GM21619 (cell line): Measurements from ENCODE around the gene PHYHIPL.
"Not testable (repeated sequence)": the region's sequence is repeated elsewhere in the genome, so short reads cannot be mapped to it uniquely, and the experiment has no call there.

Experiments used
- ATAC-seq: cut with Tn5 transposase; IDR thresholded peaks from one replicate; pipeline ENCODE4 v1.9.1; 2021; ENCODE audit not compliant: unreplicated experiment

Gene PHYHIPL

DNA sequence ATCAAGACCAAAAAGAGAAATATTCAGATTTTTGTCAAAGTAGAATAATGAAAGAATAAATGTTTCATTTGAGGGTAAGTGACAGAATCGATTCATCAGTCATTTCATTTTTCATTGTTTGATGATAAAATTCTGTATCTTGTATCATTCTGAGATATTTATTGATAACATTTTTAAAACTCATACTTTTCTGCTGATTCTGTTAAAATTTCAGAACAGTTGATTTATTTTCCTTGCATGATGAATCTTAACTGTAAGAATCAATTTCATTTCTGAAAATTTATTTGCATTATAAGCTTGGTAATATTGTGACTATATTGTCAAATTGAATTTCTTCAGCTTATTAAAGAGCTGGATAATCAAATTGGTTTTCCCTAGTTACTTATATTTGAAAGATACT lies 13.9 kb downstream of the PHYHIPL start:
- no peak for ATAC-seq

DNA sequence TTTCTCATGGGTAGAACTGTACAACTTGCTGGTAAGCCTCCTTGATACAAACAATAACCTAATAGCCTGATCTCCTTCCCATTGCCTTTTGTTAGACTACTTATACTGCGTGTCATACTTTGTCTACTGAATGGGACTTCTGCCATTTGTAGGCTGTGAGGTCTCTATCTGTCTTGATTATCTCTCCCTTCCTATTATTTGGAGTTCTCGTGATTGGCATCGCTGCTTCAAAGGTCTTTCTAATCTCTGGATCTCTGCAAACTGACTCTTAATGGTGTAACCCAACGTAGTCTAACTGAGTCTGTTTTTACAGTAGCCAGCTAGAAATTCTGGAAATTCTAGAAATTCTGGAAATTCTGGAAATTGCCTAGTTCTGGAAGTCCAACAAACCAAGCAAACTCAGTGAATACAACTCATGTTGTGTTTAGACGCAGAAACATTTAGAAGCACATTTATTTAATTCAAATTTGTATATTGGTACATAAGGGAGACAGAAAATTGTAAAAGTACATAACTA lies 29.8 kb downstream of the PHYHIPL start:
- no peak for ATAC-seq

DNA sequence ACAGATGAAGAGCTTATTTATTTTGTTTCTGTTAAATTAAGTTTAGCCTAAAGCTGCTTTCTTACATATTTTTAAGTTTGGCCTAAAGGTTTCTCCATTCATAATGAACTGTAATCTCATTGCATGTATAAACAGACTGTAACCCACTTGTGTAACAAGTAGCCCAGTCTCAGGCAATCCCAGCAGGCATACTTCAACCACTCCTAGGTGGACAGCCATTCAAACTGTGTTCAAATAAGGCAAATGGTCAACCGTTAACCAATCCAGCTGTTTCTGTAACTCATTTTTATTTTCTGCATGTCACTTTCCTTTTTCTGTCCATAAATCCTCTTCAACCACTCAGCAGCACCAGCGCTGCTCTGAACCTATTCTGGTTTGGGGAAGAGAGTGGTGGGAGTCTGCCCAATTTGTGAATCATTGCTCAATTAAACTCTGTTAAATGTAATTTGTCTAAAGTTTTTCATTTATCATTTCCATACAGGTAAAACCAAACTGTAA lies 35.9 kb downstream of the PHYHIPL start:
- no peak for ATAC-seq

DNA sequence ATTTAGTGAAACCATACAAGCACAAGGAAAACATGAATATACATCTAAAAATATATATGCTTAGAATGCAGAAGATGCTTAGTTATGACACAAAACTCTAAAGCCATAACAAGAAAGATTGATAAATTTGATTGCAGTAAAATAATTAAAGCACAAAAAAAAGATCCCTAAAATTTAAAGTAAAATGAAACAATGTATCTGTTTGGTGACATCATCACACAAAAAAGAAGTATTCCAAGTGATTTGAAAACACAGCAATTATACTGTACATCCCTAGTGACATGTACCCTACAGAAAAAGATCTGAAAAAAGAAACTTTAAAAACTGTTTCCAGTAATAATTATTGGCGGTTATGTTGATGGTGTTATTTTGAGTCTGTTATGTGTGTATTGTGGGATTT lies 37.7 kb downstream of the PHYHIPL start:
- no peak for ATAC-seq

DNA sequence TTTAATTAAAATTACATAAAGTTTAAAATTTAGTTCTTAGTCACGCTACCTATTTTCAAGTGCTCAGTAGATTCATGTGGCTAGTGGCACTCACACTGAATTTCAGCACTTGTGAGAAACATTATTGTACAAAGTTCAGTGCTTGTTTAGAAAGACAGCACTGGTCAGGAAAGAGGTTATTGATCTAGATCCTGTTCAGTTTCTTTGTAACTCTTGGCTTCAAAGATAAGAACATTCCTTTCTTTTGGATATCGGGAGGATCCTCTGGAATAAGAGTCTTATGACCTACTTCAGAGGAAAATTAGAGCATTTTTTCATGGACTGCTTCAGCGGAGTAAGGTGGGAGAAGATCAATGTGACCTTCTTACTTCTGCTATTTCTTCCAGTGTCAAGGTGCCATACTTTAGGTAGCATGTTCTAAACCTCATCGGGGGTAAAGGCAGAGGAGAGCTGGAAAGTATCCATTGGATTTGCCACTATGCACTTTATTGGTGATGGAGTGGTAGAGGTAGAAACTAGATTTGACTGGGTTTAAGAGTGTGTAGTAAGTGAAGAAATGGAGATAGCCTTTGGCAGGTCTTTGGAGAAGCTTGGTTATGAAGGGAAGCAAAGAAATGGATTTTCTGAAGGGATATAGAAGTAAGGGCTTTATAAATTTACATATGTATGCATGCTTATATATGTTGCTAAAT lies 39.9 kb downstream of the PHYHIPL start:
- no peak for ATAC-seq

- no peak for ATAC-seq
Measured at GRCh38 chr10:59222788-59223187, 46.3 kb downstream of the PHYHIPL start.

- ATAC-seq = not testable (repeated sequence)
Measured at GRCh38 chr10:59223597-59223996, 47.2 kb downstream of the PHYHIPL start.

DNA sequence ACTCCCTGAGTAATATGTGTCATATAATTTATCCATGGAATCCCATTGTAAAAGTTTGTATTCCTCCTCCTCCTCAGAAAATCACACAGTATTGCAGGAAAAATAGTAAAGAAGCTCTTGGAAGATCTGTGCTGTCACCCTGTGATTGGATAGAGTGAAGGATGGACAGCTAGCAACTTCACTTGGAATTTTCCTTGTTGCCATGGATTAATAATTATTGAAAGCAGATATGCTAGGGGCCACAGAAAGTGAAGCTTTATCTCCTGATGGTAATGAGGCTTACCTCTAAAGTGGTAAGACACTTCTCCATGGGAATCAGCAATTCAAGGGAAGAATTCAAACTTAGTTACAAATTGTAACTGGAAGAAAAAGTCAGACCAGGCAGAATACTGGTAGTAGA lies 48.8 kb downstream of the PHYHIPL start:
- ATAC-seq = no peak

GRCh38 chr10:59227136-59227673 lies 50.8 kb downstream of the PHYHIPL start:
- ATAC-seq = no peak

DNA sequence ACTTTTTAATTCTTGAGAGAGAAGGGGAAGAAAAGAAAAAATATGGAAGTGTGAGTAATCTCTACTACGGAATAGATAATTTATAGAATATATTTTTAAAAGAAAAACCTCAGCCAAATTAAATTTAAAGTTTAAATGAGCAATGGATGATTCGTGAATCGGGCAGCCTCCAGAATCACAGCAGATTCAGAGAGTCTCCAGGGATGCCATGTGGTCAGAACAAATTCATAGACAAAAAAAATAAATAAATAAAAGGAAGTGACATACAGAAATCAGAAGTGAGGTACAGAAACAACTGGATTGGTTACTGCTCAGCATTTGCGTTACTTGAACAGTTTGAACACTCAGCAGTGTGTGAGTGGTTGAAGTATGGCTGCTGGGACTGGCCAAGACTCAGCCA lies 53.0 kb downstream of the PHYHIPL start:
- ATAC-seq = no peak

DNA sequence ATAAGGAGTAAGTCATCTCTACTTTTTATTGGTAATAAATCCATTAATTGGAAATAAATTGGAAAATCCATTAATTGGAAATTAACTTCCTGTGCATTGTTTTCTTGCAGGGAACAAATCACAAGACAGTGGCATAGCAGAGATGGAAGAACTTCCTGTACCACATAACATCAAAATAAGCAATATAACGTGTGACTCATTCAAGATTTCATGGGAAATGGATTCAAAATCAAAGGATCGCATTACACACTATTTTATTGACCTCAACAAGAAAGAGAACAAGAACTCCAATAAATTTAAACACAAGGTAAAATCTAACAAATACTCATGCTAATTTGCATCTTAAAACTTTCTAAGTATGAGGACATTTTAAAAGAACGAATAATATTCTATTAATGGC lies 57.8 kb downstream of the PHYHIPL start:
- ATAC-seq = no peak

DNA sequence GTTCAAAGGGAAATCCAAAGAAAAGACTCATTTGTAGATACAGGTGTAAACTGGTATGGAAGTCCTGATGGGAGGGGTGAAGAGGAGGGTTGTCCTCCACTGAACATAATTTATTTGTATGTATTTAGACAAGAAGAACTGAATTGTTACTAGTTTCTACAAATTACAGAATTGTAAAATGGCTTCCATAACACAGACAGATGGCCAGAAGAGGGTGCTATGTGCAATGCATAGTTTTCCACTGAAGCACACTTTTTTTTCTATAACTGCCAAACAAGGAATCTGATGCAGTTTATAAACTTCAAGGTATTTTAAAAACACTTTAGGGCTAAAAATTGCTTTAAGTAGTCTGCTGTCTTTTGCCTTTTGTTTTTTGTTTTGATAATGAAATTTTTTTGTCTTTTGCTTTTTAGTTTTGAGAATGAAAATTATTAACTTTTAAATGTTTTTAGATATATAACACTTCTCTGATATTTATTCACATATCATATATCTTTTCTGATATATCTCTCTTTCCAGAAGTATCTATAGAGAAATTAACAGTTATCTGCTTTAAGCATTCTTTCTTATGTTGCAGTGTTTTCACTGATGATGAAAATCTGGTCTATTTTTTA lies 58.5 kb downstream of the PHYHIPL start:
- no peak for ATAC-seq

DNA sequence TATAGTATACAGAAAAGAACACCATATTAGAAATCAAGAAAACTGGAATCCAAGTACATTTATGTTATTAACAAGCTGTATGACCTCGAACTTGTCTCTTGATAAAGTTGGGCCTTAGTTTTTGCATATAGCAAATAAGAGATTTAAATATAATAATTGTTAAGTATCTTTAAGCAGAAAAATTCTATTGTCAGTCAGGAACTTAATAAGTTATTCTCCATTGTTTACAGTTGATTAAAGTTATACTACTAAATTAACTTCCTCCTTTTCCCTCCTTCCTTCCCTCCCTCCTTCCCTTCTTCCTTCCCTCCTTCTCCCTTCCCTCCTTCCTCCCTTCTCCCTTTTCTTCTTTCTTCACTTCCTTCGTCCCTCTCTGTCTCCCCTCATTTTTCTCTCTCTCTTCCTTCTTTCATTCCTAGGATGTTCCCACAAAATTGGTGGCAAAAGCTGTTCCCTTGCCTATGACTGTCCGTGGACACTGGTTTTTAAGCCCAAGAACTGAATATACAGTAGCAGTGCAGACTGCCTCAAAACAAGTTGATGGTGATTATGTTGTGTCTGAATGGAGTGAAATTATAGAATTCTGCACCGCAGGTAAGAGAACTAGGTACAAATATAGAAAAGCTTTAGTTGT lies 59.7 kb downstream of the PHYHIPL start:
- no peak for ATAC-seq

DNA sequence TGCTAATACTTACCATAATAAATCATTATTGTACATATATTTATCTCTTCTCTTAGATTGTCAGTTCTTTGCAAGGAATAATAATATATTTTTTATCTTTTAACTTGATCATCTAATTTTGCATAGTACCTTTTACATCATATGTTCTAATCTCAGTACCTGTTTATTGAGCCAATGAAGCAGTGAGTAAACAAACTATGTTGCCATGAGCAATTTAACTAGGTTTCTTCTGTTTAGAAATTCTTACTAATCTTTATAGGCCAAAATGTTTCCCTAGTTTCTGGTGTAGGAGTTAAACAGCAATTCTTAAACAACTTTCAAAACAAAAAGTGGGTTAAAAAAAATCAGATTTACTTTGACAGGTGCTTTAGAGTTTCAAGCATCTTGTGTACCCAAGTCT lies 61.3 kb downstream of the PHYHIPL start:
- no peak for ATAC-seq

- ATAC-seq = not testable (repeated sequence)
Measured at GRCh38 chr10:59239108-59239507, 62.7 kb downstream of the PHYHIPL start.

DNA sequence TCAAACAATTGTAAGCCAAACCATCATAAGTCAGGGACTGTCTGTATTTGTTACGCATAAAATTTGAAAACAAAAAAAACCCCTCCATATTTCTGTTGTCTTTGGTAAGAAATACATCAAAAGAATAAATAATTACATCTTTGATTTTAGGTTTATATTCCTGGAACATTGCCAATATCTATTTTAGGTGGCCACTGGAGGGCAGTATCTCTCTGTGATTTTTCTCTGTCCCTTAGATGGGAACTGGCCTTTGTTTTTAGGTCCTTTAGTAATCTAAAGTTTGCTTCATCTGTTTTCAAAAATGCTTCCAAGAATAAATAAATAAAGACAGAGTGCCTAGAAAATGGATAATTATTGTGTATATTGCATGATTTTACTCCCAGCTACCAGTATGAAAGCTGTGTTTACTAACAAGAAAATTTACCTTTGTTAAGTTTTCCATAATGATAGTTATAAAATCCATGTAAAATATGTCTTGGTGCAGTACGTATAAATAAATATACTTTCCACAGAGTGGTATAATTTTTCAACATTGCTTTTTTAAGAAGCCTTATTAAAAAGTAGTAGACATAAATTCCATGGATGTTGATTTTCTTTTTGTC lies 64.2 kb downstream of the PHYHIPL start:
- ATAC-seq = no peak

DNA sequence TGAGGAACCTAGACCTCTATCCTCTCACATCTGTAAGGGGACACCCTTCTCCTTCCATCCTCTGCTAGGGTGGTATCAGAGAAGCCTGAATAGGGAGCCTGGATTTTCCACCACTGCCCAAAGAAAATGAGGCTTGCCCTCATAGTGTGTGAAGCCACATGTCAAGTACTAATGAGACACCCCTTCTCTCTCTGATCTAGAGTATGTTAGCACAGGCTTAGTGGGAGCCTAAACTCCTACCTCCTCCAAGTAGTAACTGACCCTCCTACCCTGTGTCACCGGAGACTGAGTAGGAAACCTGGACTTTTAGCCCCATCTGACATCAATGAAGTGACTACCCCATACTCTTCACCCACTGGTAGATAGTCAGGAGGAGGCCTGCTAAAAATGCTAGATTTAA lies 65.6 kb downstream of the PHYHIPL start:
- ATAC-seq = no peak

DNA sequence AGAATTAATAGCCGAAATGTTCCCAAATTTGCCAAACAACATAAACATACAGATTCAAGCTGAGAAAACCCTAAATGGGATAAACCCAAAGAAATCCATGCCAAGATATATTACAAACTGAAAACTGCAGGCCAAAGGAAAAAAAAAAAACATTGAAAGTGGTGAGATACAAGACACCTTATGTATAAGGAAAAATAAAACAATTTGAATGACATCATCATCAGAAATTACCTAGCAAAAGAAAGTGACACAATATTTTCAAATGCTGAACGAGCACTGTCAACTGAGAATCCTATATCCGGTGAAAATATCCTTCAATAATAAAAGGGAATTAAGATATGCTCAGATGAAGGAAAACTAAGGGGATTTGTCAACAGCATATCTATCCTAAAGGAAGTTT lies 66.5 kb downstream of the PHYHIPL start:
- no peak for ATAC-seq

GRCh38 chr10:59243611-59244195 lies 67.3 kb downstream of the PHYHIPL start:
- no peak for ATAC-seq

- ATAC-seq = no peak
Measured at GRCh38 chr10:59244871-59245270, 68.4 kb downstream of the PHYHIPL start.

GRCh38 chr10:59245686-59246085 lies 69.2 kb downstream of the PHYHIPL start:
- no peak for ATAC-seq
